ENCODE data around the gene DBN1.
"Not testable (repeated sequence)": the region's sequence is repeated elsewhere in the genome, so short reads cannot be mapped to it uniquely, and the experiment has no call there.

Gene DBN1

DNA sequence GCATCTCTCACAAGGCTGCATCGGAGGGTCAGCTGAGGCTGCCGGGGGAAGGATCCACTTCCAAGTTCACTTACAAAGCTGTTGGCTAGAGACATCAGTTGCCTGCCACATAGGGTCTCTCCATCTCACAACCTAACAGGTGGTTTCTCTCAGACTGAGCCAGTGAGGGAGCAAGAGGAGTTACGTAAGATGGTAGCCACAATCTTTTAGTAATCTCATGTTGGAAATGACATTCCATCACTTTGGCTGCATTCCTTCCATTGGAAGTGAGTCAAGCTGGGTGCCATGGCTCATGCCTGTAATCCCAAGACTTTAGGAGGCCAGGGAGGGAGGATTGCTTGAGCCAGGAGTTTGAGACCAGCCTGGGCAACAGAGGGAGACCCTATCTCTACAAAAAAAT is 54.4 kb downstream of the DBN1 start:
- no peak for DNase-seq (ENCODE audit: low read depth, low spot score)
- no peak overlapping the region for H3K4me3 ChIP-seq (ENCODE audit: low read depth, low read length)
- in situ Hi-C loops (cut with HindIII; ENCODE audit: low sequenced_read_pairs), result no loop called here
- TF ChIP-seq, protein P1, sequence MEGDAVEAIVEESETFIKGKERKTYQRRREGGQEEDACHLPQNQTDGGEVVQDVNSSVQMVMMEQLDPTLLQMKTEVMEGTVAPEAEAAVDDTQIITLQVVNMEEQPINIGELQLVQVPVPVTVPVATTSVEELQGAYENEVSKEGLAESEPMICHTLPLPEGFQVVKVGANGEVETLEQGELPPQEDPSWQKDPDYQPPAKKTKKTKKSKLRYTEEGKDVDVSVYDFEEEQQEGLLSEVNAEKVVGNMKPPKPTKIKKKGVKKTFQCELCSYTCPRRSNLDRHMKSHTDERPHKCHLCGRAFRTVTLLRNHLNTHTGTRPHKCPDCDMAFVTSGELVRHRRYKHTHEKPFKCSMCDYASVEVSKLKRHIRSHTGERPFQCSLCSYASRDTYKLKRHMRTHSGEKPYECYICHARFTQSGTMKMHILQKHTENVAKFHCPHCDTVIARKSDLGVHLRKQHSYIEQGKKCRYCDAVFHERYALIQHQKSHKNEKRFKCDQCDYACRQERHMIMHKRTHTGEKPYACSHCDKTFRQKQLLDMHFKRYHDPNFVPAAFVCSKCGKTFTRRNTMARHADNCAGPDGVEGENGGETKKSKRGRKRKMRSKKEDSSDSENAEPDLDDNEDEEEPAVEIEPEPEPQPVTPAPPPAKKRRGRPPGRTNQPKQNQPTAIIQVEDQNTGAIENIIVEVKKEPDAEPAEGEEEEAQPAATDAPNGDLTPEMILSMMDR (IDR thresholded peaks at IDR 0.05; ENCODE audit: low read depth, low read length), result no peak

DNA sequence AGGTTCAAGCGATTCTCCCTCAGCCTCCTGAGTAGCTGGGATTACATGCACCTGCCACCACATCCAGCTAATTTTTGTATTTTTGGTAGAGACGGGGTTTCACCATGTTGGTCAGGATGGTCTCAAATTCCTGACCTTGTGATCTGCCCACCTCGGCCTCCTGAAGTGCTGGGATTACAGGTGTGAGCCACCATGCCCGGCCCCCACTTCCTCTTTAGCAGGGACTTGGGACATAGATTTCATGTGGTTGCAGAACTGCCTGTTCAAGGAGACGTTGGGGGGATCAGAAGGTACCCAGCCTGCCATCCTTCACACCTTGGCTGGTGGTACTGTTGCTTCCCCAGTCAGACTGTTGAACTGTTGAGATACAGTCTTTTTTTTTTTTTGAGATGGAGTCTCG is 56.4 kb downstream of the DBN1 start:
- DNase-seq (ENCODE audit: low read depth, low spot score); H3K4me3 ChIP-seq (ENCODE audit: low read depth, low read length); in situ Hi-C loops (cut with HindIII; ENCODE audit: low sequenced_read_pairs): not testable (repeated sequence)

DNA sequence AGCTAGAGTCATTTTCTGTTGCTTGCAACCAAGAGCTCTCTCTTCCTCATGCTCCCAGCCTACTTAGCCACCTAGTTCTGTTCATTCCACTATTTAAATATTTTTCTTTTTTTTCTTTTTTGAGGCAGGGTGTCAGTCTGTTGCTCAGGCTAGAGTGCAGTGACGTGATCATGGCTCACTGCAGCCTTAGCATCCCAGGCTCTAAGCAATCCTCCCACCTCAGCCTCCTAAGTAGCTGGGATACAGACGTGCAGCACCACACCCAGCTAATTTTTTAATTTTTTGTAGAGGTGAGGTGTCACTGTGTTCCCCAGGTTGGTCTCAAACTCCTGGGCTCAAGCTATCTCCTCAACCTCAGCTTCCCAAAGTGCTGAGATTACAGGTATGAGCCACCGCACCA is 59.0 kb downstream of the DBN1 start:
- TF ChIP-seq, protein P1 (IDR thresholded peaks at IDR 0.05; ENCODE audit: low read depth, low read length), result no peak
- H3K4me3 ChIP-seq (ENCODE audit: low read depth, low read length), result no peak overlapping the region
- in situ Hi-C loops (cut with HindIII; ENCODE audit: low sequenced_read_pairs), result no loop called here
- DNase-seq (ENCODE audit: low read depth, low spot score), result no peak

DNA sequence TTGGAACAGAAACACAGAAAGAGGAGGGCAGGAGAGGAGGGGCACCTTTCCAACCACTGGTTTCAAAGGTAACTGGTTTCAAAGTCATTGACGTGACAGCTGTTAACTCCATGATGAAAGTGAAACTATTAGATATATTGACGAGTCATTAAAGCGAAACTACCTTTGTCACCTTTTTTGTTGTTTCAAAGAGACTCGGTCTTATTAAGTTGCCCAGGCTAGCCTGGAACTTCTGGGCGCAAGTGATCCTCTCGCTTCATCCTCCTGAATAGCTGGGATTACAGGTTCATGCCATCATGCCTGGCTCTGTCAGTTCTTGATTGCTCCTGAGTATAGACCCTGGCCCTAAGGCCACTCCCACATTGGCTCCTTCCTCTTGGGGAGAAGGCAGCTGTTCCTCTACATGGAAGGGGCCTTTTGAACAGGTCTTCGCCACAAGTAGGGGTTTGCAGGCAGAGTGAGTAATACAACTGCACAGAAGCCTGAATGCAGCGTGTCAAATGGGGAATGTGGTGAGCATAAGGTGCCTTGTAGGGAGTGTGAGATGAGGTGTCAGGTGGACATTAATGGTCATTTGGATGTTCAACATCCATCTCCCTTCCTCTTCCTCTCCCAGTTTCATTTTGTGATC is 60.7 kb downstream of the DBN1 start:
- DNase-seq (ENCODE audit: low read depth, low spot score), result no peak
- H3K4me3 ChIP-seq (ENCODE audit: low read depth, low read length), result no peak overlapping the region
- in situ Hi-C loops (cut with HindIII; ENCODE audit: low sequenced_read_pairs), result no loop called here
- TF ChIP-seq, protein P1 (IDR thresholded peaks at IDR 0.05; ENCODE audit: low read depth, low read length), result no peak

DNA sequence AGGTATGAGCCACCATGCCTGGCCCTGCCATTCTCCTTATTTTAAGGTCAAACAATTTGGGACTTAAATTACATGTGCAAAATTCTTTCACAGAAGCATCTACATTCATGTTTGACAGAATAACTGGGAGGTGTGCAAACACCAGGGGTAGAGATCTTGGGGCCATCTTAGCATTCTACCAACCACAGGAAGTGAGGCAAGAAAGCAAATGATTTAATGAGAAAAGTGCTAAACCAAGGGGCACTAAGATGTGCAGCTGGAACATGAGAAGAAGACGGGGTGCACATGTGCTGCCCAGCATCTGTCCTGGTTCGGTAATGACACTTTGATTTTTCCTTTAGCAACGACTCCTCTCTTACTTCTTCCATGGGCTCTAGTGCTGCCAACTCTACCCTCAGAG is 62.9 kb downstream of the DBN1 start:
- TF ChIP-seq, protein P1 (IDR thresholded peaks at IDR 0.05; ENCODE audit: low read depth, low read length), result no peak
- H3K4me3 ChIP-seq (ENCODE audit: low read depth, low read length), result no peak overlapping the region
- DNase-seq (ENCODE audit: low read depth, low spot score), result no peak
- in situ Hi-C loops (cut with HindIII; ENCODE audit: low sequenced_read_pairs), result no loop called here

DNA sequence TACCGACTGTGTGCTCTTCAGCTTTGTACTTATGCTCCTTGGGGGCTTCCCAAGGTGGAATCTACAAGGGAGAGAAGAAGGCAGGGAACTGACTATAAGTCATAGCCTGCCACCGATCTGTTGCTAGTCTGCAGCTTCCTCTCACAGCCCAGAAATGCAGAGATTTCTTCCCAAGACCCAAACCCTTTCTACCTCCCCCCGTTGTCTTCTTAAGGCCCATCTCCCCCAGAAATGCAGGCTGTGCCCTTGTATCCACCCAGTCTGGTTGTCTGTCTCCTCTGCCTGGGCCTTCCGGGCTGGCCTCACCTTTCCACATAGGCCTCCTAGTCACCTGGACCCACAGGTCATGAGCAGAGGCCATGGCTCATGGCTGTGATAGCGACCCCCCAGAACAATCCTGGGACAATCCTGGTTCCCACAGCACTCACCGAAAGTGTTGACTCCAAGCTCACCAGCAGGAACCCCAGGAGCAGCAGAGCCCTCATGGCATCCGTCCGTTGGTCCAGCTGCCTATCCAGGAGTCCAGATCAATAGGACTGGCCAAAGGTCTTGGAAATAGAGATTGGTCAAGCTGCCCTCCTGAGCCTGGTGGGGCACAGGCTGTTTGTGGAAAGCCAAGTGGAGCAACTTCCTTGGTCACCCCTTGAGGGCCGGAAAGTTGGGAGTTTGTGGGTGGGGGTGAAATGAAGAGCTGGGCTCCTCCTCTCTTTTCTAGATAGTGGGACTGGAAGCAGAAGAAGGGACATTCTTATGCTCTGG is 64.2 kb downstream of the DBN1 start, which contains the start of gene F12:
Gene F12, minus strand, starts transcription at position 522 of the 759 bp plus-strand sequence. Its CDS starts 37 bp downstream, at position 485.
- TF ChIP-seq, protein P1 (IDR thresholded peaks at IDR 0.05; ENCODE audit: low read depth, low read length), result no peak
- in situ Hi-C loops (cut with HindIII; ENCODE audit: low sequenced_read_pairs), result no loop called here
- H3K4me3 ChIP-seq (ENCODE audit: low read depth, low read length), result no peak within 1 kb of the TSS
- DNase-seq (ENCODE audit: low read depth, low spot score), result no peak

All from astrocyte of the spinal cord (primary cell).